NCI-H1417 (cell line): Measurements from ENCODE around the gene NID1.
"Not testable (repeated sequence)": the region's sequence is repeated elsewhere in the genome, so short reads cannot be mapped to it uniquely, and the experiment has no call there.

Source experiments
- DNase-seq, 3 experiments: peaks; one replicate each; lab custom pipeline; 2025; lab: John Stamatoyannopoulos, UW

Gene NID1

DNA sequence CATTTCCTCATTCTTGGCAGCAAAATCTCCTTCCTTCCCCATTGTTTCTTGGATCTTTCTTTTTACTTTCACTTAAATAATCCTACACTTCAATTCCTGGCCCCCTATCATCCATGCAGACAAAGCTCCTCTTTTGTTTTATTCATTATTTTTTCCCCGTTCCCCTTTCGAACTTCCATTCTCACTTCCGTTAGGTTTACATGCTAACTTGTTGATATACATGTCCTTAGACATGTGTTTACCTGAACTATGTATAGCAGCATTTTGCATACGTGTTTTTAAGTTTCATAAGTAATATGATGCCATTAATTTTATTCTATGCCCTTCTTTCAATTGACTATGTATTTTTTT, 131.1 kb downstream of the NID1 start:
- no peak for DNase-seq

DNA sequence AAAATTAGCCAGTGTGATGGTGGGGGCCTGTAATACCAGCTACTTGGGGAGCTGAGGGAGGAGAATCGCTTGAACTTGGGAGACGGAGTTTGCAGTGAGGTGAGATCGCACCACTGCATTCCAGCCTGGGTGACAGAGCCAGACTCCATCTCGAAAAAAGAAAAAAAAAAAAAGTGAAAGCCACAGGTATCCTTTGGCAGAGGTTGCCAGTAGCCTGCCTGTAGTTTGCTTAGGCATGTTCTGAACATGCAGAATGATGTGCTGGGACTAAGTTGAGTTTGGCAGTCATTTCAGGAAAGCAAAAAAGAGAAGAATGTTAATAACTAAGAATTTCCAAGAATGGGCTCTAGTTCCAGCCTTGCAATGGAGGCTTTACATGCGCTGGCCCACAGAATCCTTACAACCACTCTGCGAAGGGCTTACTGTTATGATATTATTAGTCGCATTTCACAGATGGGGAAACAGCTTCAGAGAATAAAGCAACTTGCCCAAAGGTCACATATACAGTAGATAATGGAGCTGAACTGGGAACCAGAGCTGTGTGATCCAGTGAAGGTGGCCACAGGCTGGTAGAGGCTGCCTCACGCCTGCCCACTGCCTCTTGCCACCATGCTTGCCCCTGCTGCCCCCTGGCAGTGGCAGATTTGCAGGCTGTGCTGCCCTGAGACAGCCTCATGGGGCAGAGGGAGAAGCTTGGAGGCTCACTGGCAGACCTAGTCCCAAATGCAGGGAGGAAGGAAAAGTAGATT, 131.7 kb downstream of the NID1 start:
- DNase-seq = no peak

DNA sequence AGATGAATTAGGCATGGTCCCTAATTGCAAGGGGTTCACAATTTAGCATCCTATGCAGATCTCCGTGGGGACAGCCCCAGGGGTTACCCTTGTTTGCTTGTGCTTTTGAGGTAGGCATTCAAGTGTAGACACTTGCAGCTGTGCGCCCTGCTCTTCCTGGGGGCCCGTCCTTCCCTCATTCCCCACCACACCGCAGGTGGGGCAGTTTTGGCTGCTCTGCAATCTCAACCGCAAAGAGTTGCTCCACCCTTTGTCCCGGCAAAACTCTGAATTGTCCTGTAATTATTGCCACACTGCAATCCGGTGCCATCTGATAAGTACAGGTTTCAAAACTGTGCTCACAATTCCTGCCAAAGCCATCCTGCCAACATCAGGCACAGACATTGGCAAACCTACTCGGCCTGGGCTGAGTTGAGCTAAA, 132.8 kb downstream of the NID1 start:
- DNase-seq = no peak

DNA sequence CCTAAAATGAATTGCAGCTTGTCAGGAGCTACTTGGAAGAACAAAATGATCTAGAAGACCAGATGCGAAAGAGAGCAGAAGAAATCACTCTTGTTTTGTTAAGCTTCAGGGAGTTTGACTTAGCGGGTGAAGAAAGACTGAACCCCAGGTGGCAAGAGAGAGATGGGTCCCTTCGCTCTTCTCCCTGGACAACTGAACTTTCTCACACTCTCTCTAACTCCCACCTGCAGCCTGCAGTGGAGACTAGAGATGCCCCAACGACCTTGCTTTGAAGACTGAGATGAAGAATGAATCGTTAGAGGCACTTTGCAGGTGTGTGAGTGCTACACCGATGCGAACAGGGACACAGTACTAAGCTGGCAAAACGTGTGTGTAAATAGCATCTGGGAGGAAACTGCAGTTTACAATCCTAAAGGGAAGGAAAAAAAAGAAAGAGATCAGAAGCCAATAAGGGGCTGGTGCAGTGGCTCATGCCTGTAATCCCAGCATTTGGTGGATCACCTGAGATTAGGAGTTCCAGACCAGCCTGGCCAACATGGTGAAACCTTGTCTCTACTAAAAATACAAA, 133.6 kb downstream of the NID1 start:
- no peak for DNase-seq

DNA sequence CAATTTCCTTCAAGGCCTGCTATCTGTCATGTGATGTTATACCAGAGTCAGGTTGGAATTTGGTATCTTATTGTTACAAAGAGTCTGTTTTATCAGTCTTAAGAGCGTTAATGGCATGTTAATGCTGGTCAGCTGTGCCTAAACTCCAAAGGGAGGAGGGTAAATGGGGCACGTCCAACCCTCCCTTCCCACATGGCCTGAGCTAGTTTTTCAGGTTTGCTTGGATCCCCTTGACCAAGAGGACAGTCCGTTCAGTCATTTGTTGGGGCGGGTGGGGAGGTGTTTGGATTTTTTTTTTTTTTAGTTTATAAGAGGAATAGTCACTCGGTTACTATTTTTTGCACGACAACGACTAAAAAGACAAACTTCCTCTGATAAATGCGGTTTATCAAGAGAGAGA, 134.3 kb downstream of the NID1 start:
- no peak for DNase-seq

DNA sequence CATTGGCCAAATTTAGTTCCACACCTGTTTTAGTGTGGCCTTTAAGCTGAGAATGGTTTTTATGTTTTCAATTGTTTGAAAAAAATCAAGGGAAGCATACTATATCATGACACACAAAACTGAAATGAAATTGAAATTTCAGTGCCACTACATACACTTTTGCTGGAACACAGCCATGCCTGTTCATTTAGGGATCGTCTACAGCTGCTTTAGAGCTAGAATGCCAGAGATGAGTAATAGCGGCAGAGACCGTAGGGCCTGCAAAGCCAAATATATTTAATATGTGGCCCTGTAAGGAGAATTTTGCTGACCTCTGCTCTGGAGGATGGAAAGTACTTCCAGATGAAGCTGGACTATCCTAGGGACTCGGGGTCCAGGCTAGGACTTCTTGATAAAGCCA, 135.7 kb downstream of the NID1 start:
- DNase-seq = no peak

DNA sequence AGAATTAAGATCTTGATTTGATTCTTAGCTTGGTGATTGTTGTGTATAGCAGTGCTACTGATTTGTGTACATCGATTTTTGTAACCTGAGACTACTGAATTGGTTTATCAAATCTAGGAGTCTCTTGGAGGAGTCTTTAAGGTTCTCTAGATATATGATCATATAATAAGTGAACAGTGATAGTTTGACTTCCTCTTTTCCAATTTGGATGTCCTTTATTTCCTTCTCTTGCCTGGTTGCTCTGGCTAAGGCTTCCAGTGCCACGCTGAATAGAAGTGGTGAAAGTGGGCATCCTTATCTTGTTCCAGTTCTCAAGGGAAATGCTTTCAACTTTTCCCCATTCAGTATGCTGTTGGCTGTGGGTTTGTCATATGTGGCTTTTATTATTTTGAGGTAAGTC, 136.7 kb downstream of the NID1 start:
- no peak for DNase-seq

DNA sequence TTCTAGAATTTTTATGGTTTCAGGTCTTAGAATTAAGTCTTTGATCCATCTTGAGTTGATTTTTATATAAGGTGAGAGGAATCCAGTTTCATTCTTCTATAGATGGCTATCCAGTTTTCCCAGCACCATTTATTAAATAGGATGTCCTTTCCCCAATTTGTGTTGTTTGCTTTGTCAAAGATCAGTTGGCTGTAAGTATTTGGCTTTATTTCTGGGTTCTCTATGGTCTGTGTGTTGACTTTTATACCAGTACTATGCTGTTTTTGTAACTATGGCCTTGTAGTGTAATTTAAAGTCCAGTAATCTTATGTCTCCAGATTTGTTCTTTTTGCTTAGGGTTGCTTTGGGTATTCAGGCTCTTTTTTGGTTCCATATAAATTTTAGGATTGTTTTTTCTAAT, 137.3 kb downstream of the NID1 start:
- not testable (repeated sequence) for DNase-seq
